Gastrocnemius medialis (tissue), 4 donors: ENCODE data around the gene CLDN7.

Experiments used
- CTCF ChIP-seq, 5 experiments: fragments of 450-650 bp in 3 of 5; fragments of 200-600 bp in 2 of 5; sonication (generic) in 2 of 5; IDR thresholded peaks in 4 of 5; conservative IDR thresholded peaks in 1 of 5; 1 replicate in 4 of 5; 2 replicates in 1 of 5; pipeline ENCODE4 v1.5.1; 2016 to 2019; ENCODE audit warnings: antibody characterized with exemption in 5 of 5, mild to moderate bottlenecking in 3 of 5, moderate library complexity in 3 of 5
- POLR2A ChIP-seq, 2 donors: fragments of 450-650 bp; IDR thresholded peaks; one replicate each; pipeline ENCODE4 v1.6.1; 2017; ENCODE audit warnings: antibody characterized with exemption in 2 of 2, mild to moderate bottlenecking in 2 of 2, moderate library complexity in 2 of 2

- TF ChIP-seq CTCF (IDR thresholded peaks at IDR 0.05 in 4 of 5, conservative IDR thresholded peaks at IDR 0.05 in 1 of 5) (no peak), POLR2A (IDR thresholded peaks at IDR 0.05) (no peak)
These were observed 18.9 kb downstream of the CLDN7 start for GRCh38 chr17:7243453-7243729.
